Epithelial cell of esophagus (primary cell): ENCODE measurements around the gene PPM1E.

Source experiments
- DNase-seq: peaks from one replicate; pipeline ENCODE4 v3.0.0; 2010; ENCODE audit warnings: low read depth
- H3K4me3 ChIP-seq: 2 replicates; pipeline ENCODE4 v1.5.1; 2011; ENCODE audit warnings: mild to moderate bottlenecking, low read length, control low read depth
- CTCF ChIP-seq: IDR thresholded peaks from 2 replicates; pipeline ENCODE4 v1.5.1; 2011; ENCODE audit warnings: low read depth, mild to moderate bottlenecking, low read length, control low read depth, inconsistent platforms; ENCODE audit not compliant: insufficient read depth; ENCODE audit errors: missing control alignments

PPM1E gene

GRCh38 chr17:58969612-58970011 is 214.0 kb downstream of the PPM1E start:
- DNase-seq, result no peak
- no peak for TF ChIP-seq CTCF
- no peak overlapping the region for H3K4me3 ChIP-seq

- H3K4me3 ChIP-seq, result no peak overlapping the region
- no peak for DNase-seq
- no peak for TF ChIP-seq CTCF
Measured at GRCh38 chr17:58970609-58971450, 215.2 kb downstream of the PPM1E start.

GRCh38 chr17:58974354-58974753 is 218.7 kb downstream of the PPM1E start:
- no peak overlapping the region for H3K4me3 ChIP-seq
- no peak for TF ChIP-seq CTCF
- DNase-seq, result no peak

GRCh38 chr17:58976541-58976940 is 220.9 kb downstream of the PPM1E start:
- no peak for TF ChIP-seq CTCF
- no peak overlapping the region for H3K4me3 ChIP-seq
- DNase-seq, result no peak

GRCh38 chr17:58980706-58981481 is 225.2 kb downstream of the PPM1E start:
- no peak overlapping the region for H3K4me3 ChIP-seq
- no peak for TF ChIP-seq CTCF
- DNase-seq, result no peak

- no peak for DNase-seq
- no peak overlapping the region for H3K4me3 ChIP-seq
- TF ChIP-seq CTCF, result no peak
Measured at GRCh38 chr17:58982626-58983025, 227.0 kb downstream of the PPM1E start.
